Dendritic cell treated with granulocyte-macrophage colony-stimulating factor and Interleukin-4, amounts not matched to agents 40 ng/mL and 50 ng/mL, for 4 days (primary cell): ENCODE results near the gene ZFAND4.
"Not testable (repeated sequence)": the region's sequence is repeated elsewhere in the genome, so short reads cannot be mapped to it uniquely, and the experiment has no call there.

ENCODE experiments used
- H3K27ac Mint-ChIP-seq: one replicate; pipeline ENCODE4 v1.8.0; 2022; ENCODE audit warnings: mild to moderate bottlenecking, mixed read lengths
- H3K27me3 Mint-ChIP-seq: one replicate; pipeline ENCODE4 v1.8.0; 2022; ENCODE audit warnings: mild to moderate bottlenecking, mixed read lengths
- H3K36me3 Mint-ChIP-seq: one replicate; pipeline ENCODE4 v1.8.0; 2022; ENCODE audit warnings: low read depth, mixed read lengths
- H3K4me1 Mint-ChIP-seq: one replicate; pipeline ENCODE4 v1.8.0; 2022; ENCODE audit warnings: low read depth, mixed read lengths
- H3K4me3 Mint-ChIP-seq: one replicate; pipeline ENCODE4 v1.8.0; 2022; ENCODE audit warnings: mild to moderate bottlenecking, moderate library complexity, mixed read lengths
- H3K9me3 Mint-ChIP-seq: one replicate; pipeline ENCODE4 v1.8.0; 2022; ENCODE audit warnings: mixed read lengths
- intact Hi-C: fragments of 100-400 bp; cut with micrococcal nuclease; formaldehyde crosslinking; loops from one replicate; pipeline ENCODE4 v1.15.0; 2022

Gene ZFAND4

DNA sequence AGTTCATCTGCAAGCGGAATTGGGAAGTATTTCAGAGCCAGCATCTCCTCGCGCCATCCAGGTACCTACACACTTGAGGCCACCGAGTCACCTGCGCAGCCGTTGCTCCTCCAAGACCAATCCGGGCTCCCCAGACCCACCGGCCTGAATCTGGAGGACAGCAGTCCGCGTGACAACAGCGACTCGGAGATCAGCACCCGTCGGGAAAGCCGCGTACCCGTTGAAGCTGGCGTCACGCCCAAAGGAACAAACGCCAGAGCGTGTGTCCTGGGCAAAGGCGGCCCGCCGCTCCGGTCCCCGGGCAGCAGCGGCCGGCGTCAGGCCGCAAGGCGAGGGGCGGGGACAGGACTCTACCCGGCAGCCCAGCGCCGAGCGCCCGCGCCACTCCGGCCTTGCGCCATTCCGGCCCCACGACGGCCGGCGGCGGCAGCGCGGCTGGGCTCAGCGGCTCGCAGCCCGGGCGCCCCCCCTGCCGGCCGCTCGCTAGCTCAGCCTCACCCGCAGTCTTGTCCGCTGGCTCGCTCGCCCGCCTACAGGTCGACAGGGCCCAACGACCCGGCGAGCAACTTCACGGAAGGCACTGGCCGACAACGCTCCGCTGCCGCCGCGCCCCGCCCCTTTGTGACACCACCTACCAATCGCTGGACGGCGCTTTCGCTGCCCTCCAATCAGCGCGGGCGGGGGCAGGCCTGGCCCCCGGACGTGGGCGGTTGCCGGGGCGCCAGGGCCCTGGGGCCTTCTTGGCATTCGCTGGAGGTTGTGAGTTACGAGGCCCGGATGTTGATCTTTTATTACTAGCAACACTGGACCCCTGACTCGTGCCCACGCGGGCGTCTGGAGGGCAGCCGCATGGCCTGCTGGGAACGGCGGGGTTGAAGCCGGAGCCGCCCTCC, at the start of gene ZFAND4:
Gene ZFAND4 (minus strand): TSS at position 592 of the 893 bp plus-strand sequence. CDS start 9,047 bp downstream, outside the sequence.
- peaks cover 20% of the 10 kb centered on the region for H3K4me1 Mint-ChIP-seq
- H3K9me3 Mint-ChIP-seq: no peaks in the 10 kb centered on the region
- H3K4me3 Mint-ChIP-seq: peak within 1 kb of the TSS; percentile 82
- H3K27ac Mint-ChIP-seq: peak within 1 kb of the TSS; percentile 89
- no peaks in the 10 kb centered on the region for H3K27me3 Mint-ChIP-seq
- peaks cover 5% of the 10 kb centered on the region for H3K36me3 Mint-ChIP-seq
- intact Hi-C loops: loop anchor here (1.0 kb wide), 1 partner anchor 207 kb away; no protein-coding TSS in a partner anchor

DNA sequence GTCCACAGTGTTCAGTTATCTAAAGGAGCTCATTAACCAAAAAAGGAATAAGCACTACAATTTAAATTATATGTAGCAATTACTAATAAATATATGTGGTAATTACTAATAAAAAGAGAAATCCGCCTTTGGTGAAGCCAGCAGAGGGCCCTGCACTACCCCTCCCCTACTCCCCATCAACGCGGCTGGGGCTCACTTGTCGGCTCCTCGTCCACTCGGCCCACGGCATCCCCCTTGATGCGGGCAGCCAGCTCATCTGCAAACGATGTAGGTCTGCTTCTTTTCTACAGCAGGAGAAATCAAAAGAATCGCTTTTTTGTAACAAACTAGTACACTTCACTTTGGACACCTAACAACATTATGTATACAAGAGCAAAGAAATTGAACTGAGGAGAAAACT, 48.9 kb upstream of the ZFAND4 start:
- H3K4me3 Mint-ChIP-seq, H3K27ac Mint-ChIP-seq, H3K36me3 Mint-ChIP-seq, H3K4me1 Mint-ChIP-seq, H3K27me3 Mint-ChIP-seq, intact Hi-C loops, H3K9me3 Mint-ChIP-seq: not testable (repeated sequence)

DNA sequence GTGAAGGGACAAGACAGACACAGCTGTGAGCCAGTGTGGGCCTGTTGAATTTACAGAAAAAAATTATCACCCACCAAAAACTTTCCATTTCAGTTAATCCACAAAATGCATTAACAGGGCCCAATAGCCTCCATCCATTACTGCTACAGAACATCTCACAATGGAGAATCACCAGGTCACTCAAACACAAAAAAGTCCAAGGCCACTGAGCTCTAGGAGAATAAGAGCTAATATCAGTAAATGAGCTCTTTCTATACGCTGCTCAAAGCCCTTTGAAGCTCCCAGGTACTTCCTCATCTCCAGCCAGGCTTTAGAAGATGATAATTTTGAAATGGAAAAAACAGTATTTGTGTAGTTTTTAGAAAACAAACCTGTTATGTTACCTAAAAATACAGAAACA, 45.1 kb upstream of the ZFAND4 start:
- H3K4me3 Mint-ChIP-seq, H3K27me3 Mint-ChIP-seq, H3K36me3 Mint-ChIP-seq, H3K9me3 Mint-ChIP-seq, H3K4me1 Mint-ChIP-seq, intact Hi-C loops, H3K27ac Mint-ChIP-seq: not testable (repeated sequence)

DNA sequence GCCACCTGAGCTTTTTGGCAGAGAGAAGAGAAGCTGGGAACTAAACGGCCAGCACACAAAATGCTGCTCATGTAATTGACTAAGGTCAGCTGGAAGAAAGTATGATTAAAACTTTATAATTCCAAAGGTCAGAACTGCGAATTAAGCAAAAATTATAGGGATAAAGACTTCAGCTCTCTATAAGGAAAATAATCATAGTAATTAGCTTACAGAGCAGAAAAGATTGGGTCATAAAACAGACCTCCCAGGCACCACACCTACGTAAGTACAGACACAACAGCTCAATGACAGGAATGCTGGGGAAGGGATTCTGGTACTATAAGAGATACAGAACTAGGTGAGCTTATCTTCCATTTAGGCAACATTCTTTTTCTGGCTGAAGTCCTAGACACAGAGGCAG, 44.5 kb upstream of the ZFAND4 start:
- H3K4me1 Mint-ChIP-seq, H3K9me3 Mint-ChIP-seq, intact Hi-C loops, H3K36me3 Mint-ChIP-seq, H3K27me3 Mint-ChIP-seq, H3K4me3 Mint-ChIP-seq, H3K27ac Mint-ChIP-seq: not testable (repeated sequence)

DNA sequence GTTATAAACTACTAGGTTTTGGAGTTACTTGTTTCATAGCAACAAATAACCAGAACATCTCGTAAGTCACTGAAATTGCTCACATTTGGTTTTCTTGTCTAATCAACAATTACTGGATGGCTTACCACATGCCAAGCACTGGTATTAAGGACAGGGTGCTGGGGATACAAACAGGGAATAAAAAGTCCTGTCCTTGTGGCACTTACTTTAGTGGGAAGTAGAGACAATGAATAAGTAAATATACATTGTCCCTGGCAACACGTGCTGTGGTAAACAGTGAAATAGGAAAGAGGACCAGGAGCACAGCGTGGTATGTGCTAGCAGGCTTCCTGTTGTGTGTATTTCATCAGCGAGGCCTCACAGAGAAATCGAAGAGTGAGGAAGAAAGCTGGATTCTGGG, 38.7 kb upstream of the ZFAND4 start:
- H3K36me3 Mint-ChIP-seq, H3K27me3 Mint-ChIP-seq, H3K27ac Mint-ChIP-seq, intact Hi-C loops, H3K4me1 Mint-ChIP-seq, H3K4me3 Mint-ChIP-seq, H3K9me3 Mint-ChIP-seq: not testable (repeated sequence)

GRCh38 chr10:45710200-45710796, 37.7 kb upstream of the ZFAND4 start:
- H3K9me3 Mint-ChIP-seq: not testable (repeated sequence)

GRCh38 chr10:45678467-45678866, 5.9 kb upstream of the ZFAND4 start:
- intact Hi-C loops, H3K9me3 Mint-ChIP-seq, H3K36me3 Mint-ChIP-seq, H3K27me3 Mint-ChIP-seq, H3K27ac Mint-ChIP-seq, H3K4me3 Mint-ChIP-seq, H3K4me1 Mint-ChIP-seq: not testable (repeated sequence)

More at GRCh38 chr10:45710200-45710796, 37.7 kb upstream of the ZFAND4 start:
- H3K36me3 Mint-ChIP-seq, H3K27me3 Mint-ChIP-seq, intact Hi-C loops, H3K4me3 Mint-ChIP-seq, H3K27ac Mint-ChIP-seq, H3K4me1 Mint-ChIP-seq: not testable (repeated sequence)

GRCh38 chr10:45675388-45675787, 2.8 kb upstream of the ZFAND4 start:
- intact Hi-C loops: no loop called here
- H3K4me3 Mint-ChIP-seq: no peak overlapping the region
- peaks cover 9% of the 10 kb centered on the region for H3K4me1 Mint-ChIP-seq
- H3K36me3 Mint-ChIP-seq: peaks cover 5% of the 10 kb centered on the region
- no peaks in the 10 kb centered on the region for H3K27me3 Mint-ChIP-seq
- H3K9me3 Mint-ChIP-seq: no peaks in the 10 kb centered on the region
- no peak overlapping the region for H3K27ac Mint-ChIP-seq

DNA sequence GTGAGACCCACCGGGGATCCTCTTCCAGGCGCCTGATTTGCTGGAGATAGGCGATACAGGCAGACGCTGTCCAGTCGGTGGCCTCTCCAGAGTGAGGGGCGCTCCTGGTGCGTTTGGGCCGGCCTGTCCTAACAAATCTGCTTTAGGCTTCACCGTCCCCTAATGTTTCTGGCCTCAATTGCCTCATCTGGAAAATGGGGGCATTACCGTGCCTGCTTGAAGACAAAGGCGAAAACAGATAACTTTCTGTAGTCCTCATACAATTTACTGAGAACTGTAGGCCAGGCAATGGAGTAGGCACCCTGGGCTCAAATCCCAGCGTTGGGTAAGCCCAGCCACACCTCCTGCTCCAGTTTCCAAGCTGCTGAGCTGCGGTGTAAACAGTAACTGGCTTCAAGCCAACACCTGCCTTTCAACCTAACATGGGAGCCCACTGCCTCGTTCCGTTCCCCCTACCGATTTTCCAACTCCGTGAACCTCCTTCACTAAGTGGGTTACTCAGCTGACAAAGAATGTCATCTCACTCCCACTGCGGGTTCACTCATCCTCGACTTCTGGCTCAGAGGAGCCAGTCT, 589 bp upstream of the ZFAND4 start:
- Mint-ChIP-seq H3K9me3 (no peaks in the 10 kb centered on the region), H3K4me1 (peaks cover 20% of the 10 kb centered on the region), H3K4me3 (peak overlapping the region; percentile 62), H3K36me3 (peaks cover 5% of the 10 kb centered on the region), H3K27ac (peak overlapping the region; percentile 89), H3K27me3 (no peaks in the 10 kb centered on the region)
- intact Hi-C loops: no loop called here

DNA sequence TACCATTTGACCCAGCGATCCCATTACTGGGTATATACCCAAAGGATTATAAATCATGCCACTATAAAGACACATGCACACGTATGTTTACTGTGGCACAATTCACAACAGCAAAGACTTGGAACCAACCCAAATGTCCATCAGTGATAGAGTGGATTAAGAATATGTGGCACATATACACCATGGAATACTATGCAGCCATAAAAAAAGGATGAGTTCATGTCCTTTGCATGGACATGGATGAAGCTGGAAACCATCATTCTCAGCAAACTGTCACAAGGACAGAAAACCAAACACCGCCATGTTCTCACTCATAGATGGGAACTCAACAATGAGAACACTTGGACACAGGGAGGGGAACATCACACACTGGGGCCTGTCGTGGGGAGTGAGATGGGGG, 1.3 kb downstream of the ZFAND4 start:
- intact Hi-C loops, H3K27me3 Mint-ChIP-seq, H3K9me3 Mint-ChIP-seq, H3K36me3 Mint-ChIP-seq, H3K27ac Mint-ChIP-seq: not testable (repeated sequence)
- H3K4me3 Mint-ChIP-seq: peak overlapping the region; percentile 82
- H3K4me1 Mint-ChIP-seq: peaks cover 20% of the 10 kb centered on the region

DNA sequence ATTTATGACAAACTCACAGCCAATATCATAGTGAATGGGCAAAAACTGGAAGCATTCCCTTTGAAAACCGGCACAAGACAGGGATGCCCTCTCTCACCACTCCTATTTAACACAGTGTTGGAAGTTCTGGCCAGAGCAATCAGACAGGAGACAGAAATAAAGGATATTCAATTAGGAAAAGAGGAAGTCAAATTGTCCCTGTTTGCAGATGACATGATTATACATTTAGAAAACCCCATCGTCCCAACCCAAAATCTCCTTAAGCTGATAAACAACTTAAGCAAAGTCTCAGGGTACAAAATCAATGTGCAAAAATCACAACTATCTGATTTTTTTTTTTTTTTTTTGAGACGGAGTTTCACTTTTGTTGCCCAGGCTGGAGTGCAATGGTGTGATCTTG, 2.7 kb downstream of the ZFAND4 start:
- H3K9me3 Mint-ChIP-seq, H3K27me3 Mint-ChIP-seq, intact Hi-C loops, H3K27ac Mint-ChIP-seq, H3K4me3 Mint-ChIP-seq, H3K36me3 Mint-ChIP-seq: not testable (repeated sequence)
- H3K4me1 Mint-ChIP-seq: peaks cover 20% of the 10 kb centered on the region

GRCh38 chr10:45660876-45661411, 11.6 kb downstream of the ZFAND4 start:
- Mint-ChIP-seq H3K36me3 (peaks cover 29% of the 10 kb centered on the region), H3K27me3 (no peaks in the 10 kb centered on the region), H3K4me3 (no peak overlapping the region), H3K27ac (no peak overlapping the region), H3K4me1 (no peaks in the 10 kb centered on the region), H3K9me3 (peaks cover 25% of the 10 kb centered on the region)
- intact Hi-C loops: no loop called here

- Mint-ChIP-seq H3K36me3 (peaks cover 35% of the 10 kb centered on the region), H3K9me3 (peaks cover 25% of the 10 kb centered on the region), H3K4me3 (no peak overlapping the region), H3K4me1 (no peaks in the 10 kb centered on the region), H3K27ac (no peak overlapping the region), H3K27me3 (no peaks in the 10 kb centered on the region)
- intact Hi-C loops: no loop called here
Measured at GRCh38 chr10:45657033-45657926, 15.3 kb downstream of the ZFAND4 start.
